GM19099 (cell line): Measurements from ENCODE around the gene DUS2.

Source experiments
- POLR2A ChIP-seq: IDR thresholded peaks from 3 replicates; pipeline ENCODE4 v1.6.1; 2011; ENCODE audit warnings: low read depth; ENCODE audit not compliant: insufficient read length; ENCODE audit errors: extremely low read depth

Gene DUS2

GRCh38 chr16:68065716-68066305 is 42.7 kb downstream of the DUS2 start:
- TF ChIP-seq POLR2A = no peak

GRCh38 chr16:68066763-68067162 is 43.7 kb downstream of the DUS2 start:
- TF ChIP-seq POLR2A = no peak

DNA sequence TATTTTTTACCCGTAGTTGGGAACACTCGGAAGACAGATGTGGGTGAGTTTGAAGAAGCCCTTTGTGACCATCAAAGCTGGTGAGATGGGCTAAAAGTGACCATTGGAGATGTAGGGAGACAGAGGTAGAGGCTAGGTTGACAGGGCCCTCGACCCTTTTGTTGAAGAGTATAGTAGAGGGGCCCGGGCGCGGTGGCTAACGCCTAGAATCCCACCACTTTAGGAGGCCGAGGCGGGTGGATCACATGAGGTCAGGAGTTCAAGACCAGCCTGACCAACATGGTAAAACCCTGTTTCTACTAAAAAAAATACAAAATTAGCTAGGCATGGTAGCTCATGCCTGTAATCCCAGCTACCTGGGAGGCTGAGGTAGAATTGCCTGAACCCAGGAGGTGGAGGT is 45.8 kb downstream of the DUS2 start:
- no peak for TF ChIP-seq POLR2A

- no peak for TF ChIP-seq POLR2A
Measured at GRCh38 chr16:68069511-68070248, 46.6 kb downstream of the DUS2 start.

- TF ChIP-seq POLR2A = peak; percentile 16
Measured at GRCh38 chr16:68070249-68070730, 47.2 kb downstream of the DUS2 start.

DNA sequence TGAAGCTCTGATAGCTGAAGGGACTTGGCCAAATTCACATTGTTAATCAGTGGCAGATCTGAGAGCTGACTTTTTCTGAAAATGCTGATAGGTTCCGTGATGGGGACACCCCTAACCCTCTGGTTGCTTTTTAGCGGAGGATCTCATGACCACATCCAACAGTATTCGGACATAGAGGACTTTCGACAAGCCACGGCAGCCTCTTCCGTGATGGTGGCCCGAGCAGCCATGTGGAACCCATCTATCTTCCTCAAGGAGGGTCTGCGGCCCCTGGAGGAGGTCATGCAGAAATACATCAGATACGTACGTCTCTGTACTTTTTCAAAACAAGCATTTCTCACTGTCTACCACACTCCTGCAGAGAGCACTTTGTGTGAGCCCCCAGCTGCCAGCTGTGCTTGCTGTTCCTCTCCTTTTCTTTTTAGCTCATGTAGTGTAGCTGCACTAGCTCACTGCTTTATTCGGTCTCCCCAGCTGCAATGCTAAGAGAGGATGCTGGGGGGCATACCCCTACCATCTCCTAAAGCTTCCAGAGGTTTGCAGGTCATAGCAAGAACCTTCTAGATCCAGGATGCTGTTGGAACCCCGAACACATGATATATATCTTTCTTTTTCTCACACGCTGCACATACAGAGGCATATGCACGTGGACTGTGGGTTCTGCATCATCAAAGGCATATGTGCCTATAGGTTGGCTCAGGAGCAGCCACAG is 47.9 kb downstream of the DUS2 start:
- TF ChIP-seq POLR2A = no peak

DNA sequence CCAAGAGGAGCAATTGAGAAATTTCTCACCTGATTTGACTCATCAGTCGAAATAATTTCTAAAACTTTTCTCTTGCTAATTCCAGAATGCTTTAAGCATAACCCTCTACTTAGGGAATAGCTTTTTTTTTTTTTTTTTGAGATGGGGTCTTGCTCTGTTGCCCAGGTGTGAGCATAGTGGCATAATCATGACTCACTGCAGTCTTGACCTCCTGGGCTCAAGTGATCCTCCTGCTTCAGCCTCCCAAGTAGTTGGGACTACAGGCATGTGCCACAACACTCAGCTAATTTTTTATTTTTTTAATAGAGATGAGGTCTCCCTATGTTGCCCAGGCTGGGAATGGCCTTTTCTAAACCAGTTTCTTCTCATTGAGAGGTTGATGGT is 48.4 kb downstream of the DUS2 start:
- no peak for TF ChIP-seq POLR2A

DNA sequence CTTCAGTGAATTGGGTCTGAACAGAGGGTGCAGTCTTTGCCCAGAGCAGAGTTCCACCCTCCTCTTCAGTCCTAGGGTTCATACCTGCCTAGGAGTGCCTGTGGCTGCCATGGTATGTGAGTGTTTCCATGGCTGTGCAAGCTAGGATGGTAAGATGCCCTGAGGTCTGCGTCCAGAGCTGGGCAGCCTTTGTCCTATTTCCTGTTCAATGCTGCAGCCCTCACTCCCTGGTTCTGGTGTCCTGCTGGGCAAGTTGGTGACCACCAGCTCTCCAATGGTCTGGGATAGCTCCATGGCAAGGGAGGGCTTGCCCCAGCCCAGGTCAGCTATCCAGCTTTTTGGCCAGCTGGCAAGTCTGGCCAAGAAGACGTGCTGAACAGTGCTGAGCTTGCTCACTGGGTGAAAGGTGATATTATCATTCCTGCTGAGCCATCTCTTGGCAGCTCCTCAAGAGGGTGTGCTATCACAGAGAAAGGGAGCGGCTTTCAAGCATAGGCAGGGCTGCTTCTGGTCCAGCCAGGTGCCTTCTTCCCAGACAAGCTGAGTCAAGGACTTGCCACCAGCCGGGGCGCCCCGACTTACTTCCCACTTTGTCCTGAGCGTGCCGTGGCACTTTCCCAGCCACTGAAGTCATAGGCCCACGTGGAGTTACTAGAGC is 49.1 kb downstream of the DUS2 start:
- no peak for TF ChIP-seq POLR2A

DNA sequence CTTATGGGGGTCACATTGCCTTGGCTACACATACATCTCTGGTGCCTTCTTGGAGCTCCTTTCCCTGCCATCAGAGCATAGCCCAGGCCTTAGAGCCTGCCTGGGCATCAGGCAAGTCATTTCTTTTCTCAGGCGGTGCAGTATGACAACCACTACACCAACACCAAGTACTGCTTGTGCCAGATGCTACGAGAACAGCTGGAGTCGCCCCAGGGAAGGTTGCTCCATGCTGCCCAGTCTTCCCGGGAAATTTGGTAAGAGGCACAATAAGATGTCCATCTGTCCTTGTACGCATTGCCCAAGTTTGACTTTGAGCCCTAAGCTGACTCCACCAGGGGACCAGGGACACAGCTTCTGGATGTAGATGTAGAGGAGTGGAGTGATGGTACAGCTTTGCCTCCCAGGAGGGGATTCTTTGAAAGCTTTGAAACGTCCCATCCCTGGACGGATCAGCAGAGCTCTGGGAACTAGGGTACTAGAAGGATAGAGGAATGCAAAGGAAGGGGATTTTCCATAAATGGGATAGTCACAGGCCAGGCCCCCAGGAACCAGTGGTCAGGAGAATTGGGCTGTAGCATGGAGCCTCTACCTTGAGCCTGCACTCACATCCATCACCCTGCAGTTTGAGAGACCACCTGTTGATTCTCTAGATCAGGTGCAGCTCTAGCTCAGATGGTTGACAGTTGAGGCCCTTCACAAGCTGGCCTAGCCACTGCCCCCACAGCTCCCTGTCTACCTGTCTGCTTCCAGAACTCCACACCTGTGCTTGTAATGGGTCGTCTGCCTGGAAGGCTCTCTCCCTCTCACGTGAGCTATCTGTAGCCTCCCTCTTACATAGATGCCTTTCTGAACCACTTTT is 51.0 kb downstream of the DUS2 start:
- no peak for TF ChIP-seq POLR2A

DNA sequence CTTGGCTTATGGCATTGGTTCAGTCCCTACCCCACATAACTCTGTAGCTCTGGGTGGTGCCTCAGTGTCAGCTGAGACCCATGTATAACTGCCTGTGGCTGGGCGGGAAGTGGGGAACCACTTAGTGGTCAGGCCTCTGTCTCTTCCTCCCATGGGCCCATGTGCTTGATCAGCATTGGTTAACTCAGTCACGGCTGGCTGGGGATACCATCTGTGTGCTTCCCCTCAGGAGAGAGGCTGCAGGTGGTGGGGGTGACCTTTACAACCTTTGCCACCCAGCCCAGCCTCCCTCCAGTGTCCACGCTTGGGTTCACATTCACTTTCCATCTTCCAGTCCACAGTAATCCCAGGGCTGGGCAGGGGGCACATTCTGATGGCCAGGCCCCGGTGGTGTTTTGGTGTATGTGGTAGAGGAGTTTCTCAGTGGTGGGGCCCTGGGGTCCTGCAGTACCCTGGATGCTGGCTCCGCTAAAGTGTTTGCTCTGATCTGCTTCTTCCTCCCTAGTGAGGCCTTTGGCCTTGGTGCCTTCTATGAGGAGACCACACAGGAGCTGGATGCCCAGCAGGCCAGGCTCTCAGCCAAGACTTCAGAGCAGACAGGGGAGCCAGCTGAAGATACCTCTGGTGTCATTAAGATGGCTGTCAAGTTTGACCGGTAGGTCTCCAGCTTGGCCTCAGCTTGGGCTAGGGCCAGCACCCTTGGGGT is 51.9 kb downstream of the DUS2 start:
- peak; percentile 23 for TF ChIP-seq POLR2A

- no peak for TF ChIP-seq POLR2A
Measured at GRCh38 chr16:68075980-68076379, 52.9 kb downstream of the DUS2 start.

GRCh38 chr16:68076560-68076959 is 53.5 kb downstream of the DUS2 start:
- TF ChIP-seq POLR2A = no peak

- TF ChIP-seq POLR2A = no peak
Measured at GRCh38 chr16:68077866-68078700, 55.0 kb downstream of the DUS2 start.
